ENCODE results near the gene PCAT7. TPM values are rescaled to one million over a fixed set of nuclear protein-coding genes. Genes with fewer than 3 reads are reported as not detected.
A peak's percentile ranks its signal among the peaks of the same experiment; 100 is the strongest.

Gene PCAT7
- total and polyA plus RNA-seq, 2 experiments from 2014 or later: 4.0 to 5.5 TPM

GRCh38 chr9:94568972-94569712 lies 14.3 kb downstream of the PCAT7 start:
- TF ChIP-seq EZH2 (IDR thresholded peaks at IDR 0.05; ENCODE audit: low read depth, unreplicated experiment): no peak
- TF ChIP-seq ZNF331 (CRISPR knock-in tag; IDR thresholded peaks at IDR 0.05; ENCODE audit: low read depth): no peak
- no peak for TF ChIP-seq CREB1 (CRISPR knock-in tag; IDR thresholded peaks at IDR 0.05; ENCODE audit: low read depth)
- TF ChIP-seq NANOG (IDR thresholded peaks at IDR 0.05; ENCODE audit: borderline replicate concordance): no peak
- no peak for TF ChIP-seq EZH2phosphoT487 (IDR thresholded peaks at IDR 0.05; ENCODE audit: unreplicated experiment)
- TF ChIP-seq STAT1 (IDR thresholded peaks at IDR 0.05; ENCODE audit: unreplicated experiment): no peak
- TF ChIP-seq ZNF114 (CRISPR knock-in tag; IDR thresholded peaks at IDR 0.05): no peak
- no peak for TF ChIP-seq ETS1 (IDR thresholded peaks at IDR 0.05)
- no peak for TF ChIP-seq CTCF (conservative IDR thresholded peaks at IDR 0.05; ENCODE audit: low read depth in 2 of 2)
- TF ChIP-seq POLR2AphosphoS5 (IDR thresholded peaks at IDR 0.05; ENCODE audit: low read depth): no peak
- no peak for TF ChIP-seq REST (IDR thresholded peaks at IDR 0.05; ENCODE audit: unreplicated experiment)
- peaks cover 2% of the 10 kb centered on the region for H3K27me3 Mint-ChIP-seq (ENCODE audit: insufficient read depth, low read depth, poor library complexity)
- no peak overlapping the region for H2AFZ ChIP-seq
- H3K27ac ChIP-seq (ENCODE audit: low read depth): no peak overlapping the region
- H3K79me2 ChIP-seq (replicated peaks; ENCODE audit: insufficient read depth): no peaks in the 10 kb centered on the region
- no peaks in the 10 kb centered on the region for H3F3A ChIP-seq (replicated peaks; ENCODE audit: low read depth)
- H3K4me1 ChIP-seq (ENCODE audit: insufficient read depth): peaks cover 9% of the 10 kb centered on the region
- no peaks in the 10 kb centered on the region for H4K20me1 ChIP-seq (replicated peaks; ENCODE audit: insufficient read depth)
- no peaks in the 10 kb centered on the region for H3K27me3 ChIP-seq (ENCODE audit: insufficient read depth)
- H3K36me3 ChIP-seq (ENCODE audit: insufficient read depth): 0 out of 2 replicates have a peak, but pooled peaks cover 3% of the 10 kb centered on the region
- no peak overlapping the region for H3K4me3 Mint-ChIP-seq
- peak overlapping the region; percentile 57 for H3K4me2 ChIP-seq
- no peak overlapping the region for H3K4me3 ChIP-seq
- ATAC-seq: no peak; the same call in 2 of the 3 replicates
- no peak overlapping the region for H3K27ac Mint-ChIP-seq
- peaks cover 9% of the 10 kb centered on the region for H3K4me1 Mint-ChIP-seq
- H3K9me2 ChIP-seq (ENCODE audit: insufficient read depth): no peaks in the 10 kb centered on the region
- no peak for DNase-seq (ENCODE audit: low spot score)
- peaks cover 3% of the 10 kb centered on the region; the same call in 1 of the 3 replicates for H3K9me3 Mint-ChIP-seq
- H3K36me3 Mint-ChIP-seq (ENCODE audit: low read depth): peaks cover 11% of the 10 kb centered on the region; the same call in 2 of the 3 replicates

All from GM23338 (cell line).